Spleen (tissue), 11 donors: Measurements from ENCODE around the gene VPS9D1. TPM values are rescaled to one million over a fixed set of nuclear protein-coding genes. Genes with fewer than 3 reads are reported as not detected.

Experiments used
- DNase-seq: peaks from one replicate; pipeline ENCODE4 v3.0.0-alpha.2; 2020
- H3K27ac ChIP-seq, 8 donors: fragments of 200-600 bp; sonication (generic) in 7 of 8; 1 replicate in 4 of 8; 2 replicates in 4 of 8; pipeline versions ENCODE4 v1.5.0 to v1.8.0; 2016 to 2021; ENCODE audit warnings: inconsistent platforms in 4 of 8, mild to moderate bottlenecking in 4 of 8, moderate library complexity in 1 of 8
- H3K27me3 ChIP-seq, 7 donors: fragments of 200-600 bp; sonication (generic) in 6 of 7; replicated peaks in 1 of 7; 1 replicate in 4 of 7; 2 replicates in 3 of 7; pipeline versions ENCODE4 v1.5.0 to v1.8.0; 2016 to 2021; ENCODE audit warnings: inconsistent platforms in 3 of 7, mild to moderate bottlenecking in 1 of 7
- H3K36me3 ChIP-seq, 6 donors: fragments of 200-600 bp; sonication (generic) in 5 of 6; 1 replicate in 4 of 6; 2 replicates in 2 of 6; pipeline versions ENCODE4 v1.5.0 to v1.8.0; 2016 to 2021; ENCODE audit warnings: inconsistent platforms in 2 of 6
- H3K4me1 ChIP-seq, 6 donors: fragments of 200-600 bp; sonication (generic) in 5 of 6; 1 replicate in 3 of 6; 2 replicates in 3 of 6; pipeline versions ENCODE4 v1.5.0 to v1.8.0; 2016 to 2021; ENCODE audit warnings: inconsistent platforms in 3 of 6
- H3K4me3 ChIP-seq, 8 donors: fragments of 200-600 bp; sonication (generic) in 7 of 8; 1 replicate in 4 of 8; 2 replicates in 4 of 8; pipeline versions ENCODE4 v1.5.0 to v1.8.0; 2016 to 2021; ENCODE audit warnings: inconsistent platforms in 4 of 8, mild to moderate bottlenecking in 4 of 8, moderate library complexity in 2 of 8
- H3K9me3 ChIP-seq, 8 donors: fragments of 200-600 bp; sonication (generic) in 7 of 8; 1 replicate in 4 of 8; 2 replicates in 4 of 8; pipeline versions ENCODE4 v1.5.0 to v1.8.0; 2016 to 2021; ENCODE audit warnings: inconsistent platforms in 4 of 8
- CTCF ChIP-seq, 11 experiments: fragments of 200-600 bp in 7 of 11; fragments of 450-650 bp in 4 of 11; sonication (generic) in 4 of 11; IDR thresholded peaks in 8 of 11; conservative IDR thresholded peaks in 3 of 11; 1 replicate in 7 of 11; 2 replicates in 4 of 11; pipeline versions ENCODE4 v1.4.0 to v1.8.0; 2016 to 2021; ENCODE audit warnings: antibody characterized with exemption in 11 of 11, inconsistent platforms in 4 of 11, mild to moderate bottlenecking in 1 of 11
- POLR2A ChIP-seq, 3 donors: fragments of 450-650 bp; IDR thresholded peaks; one replicate each; pipeline ENCODE4 v1.5.1; 2017; ENCODE audit warnings: antibody characterized with exemption in 3 of 3, mild to moderate bottlenecking in 1 of 3
- POLR2AphosphoS5 ChIP-seq, 3 donors: sonication (generic); formaldehyde crosslinking; IDR thresholded peaks; one replicate each; pipeline ENCODE4 v1.5.1; 2017; ENCODE audit warnings: antibody characterized with exemption in 3 of 3
- WGBS, 5 donors: extraction: QIAGEN DNeasy Blood & Tissue Kit in 3 of 5; methylation state at CpG; one replicate each; pipeline versions ENCODE4 v1.1.5 to v1.1.7; 2013 to 2018; 5-methylcytosine and 5-hydroxymethylcytosine counted together
- intact Hi-C: fragments of 100-400 bp; cut with DNase I; formaldehyde crosslinking; loops from one replicate; pipeline ENCODE4 v1.15.0; 2023; ENCODE audit warnings: low total_unique reads
- polyA plus RNA-seq, 3 donors: library from polyadenylated mRNA; stranded (reverse); fragments of 200-250 nt; gene quantifications; one replicate each; pipeline ENCODE4 v1.2.1, GENCODE V29; 2013
- total RNA-seq, 7 donors: library from RNA; depleted of rRNA in 3 of 7; stranded (reverse); fragments of >200 nt in 3 of 7; fragmentation: NEBNext Ultra II Directional in 4 of 7; extraction: Animal tissue kit (Norgen Biotek cat#: 25700) in 4 of 7; gene quantifications; one replicate each; pipeline versions ENCODE4 v1.1.0 to v1.2.1, GENCODE V29; 2016 to 2021
- donor health status: healthy with polysubstance abuse.
- donor health status: DM: no; HTN: no; CAD: no; lungs with moderate emphysema.
- donor health status: DM: no; HTN: no; CAD: no.
- donor health status: Bipolar disorder and iron deficiency.
- donor health status: healthy.
- donor health status: DM: no; HTN: no; CAD: no.
- donor health status: DM: yes; HTN: yes; CAD: no.

Gene VPS9D1
- total and polyA plus RNA-seq, 10 donors = 6.0 to 37.2 (median 19.3) TPM

DNA sequence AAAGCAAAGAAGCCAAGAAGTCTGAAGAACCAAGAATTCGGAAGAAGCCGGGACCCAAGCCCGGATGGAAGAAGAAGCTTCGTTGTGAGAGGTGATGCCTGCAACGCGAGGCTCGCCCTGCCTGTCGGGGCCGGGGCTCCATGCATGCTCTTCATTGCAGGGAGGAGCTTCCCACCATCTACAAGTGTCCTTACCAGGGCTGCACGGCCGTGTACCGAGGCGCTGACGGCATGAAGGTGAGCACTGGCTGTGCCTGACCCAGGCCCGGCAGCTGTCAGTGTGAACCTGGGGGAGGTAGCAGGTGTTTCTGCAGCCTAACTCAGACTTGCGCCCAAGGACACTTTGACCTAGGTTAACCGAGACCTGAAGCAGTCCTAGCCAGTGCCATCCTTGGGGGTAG is 12.6 kb upstream of the VPS9D1 start:
- peak in 1 of 3 donors; percentile 48 for TF ChIP-seq POLR2AphosphoS5 (IDR thresholded peaks at IDR 0.05)
- no peak for TF ChIP-seq POLR2A (IDR thresholded peaks at IDR 0.05)
- no peak for DNase-seq
- Histone ChIP-seq H3K4me1 (peaks cover 2 to 81% (median 12%) of the 10 kb centered on the region in 6 donors), H3K4me3 (no peak overlapping the region), H3K36me3 (peaks cover 15 to 100% (median 98%) of the 10 kb centered on the region in 6 donors), H3K27ac (no peak overlapping the region), H3K27me3 (no peaks in the 10 kb centered on the region), H3K9me3 (no peaks in the 10 kb centered on the region)
- 76 to 93% (median 91%) methylated on average over 16 to 17 of the region's 17 CpGs for WGBS, 5 donors
- intact Hi-C loops = no loop called here

GRCh38 chr16:89732918-89733242 is 12.2 kb upstream of the VPS9D1 start:
- Histone ChIP-seq H3K4me1 (peaks cover 2 to 79% (median 11%) of the 10 kb centered on the region in 6 donors), H3K27me3 (no peaks in the 10 kb centered on the region), H3K9me3 (no peaks in the 10 kb centered on the region), H3K4me3 (no peak overlapping the region), H3K36me3 (peaks cover 11 to 100% (median 98%) of the 10 kb centered on the region in 6 donors), H3K27ac (no peak overlapping the region)
- intact Hi-C loops = no loop called here
- WGBS, 5 donors = 83 to 95% (median 93%) methylated on average over 9 of the region's 9 CpGs
- DNase-seq = no peak
- TF ChIP-seq POLR2AphosphoS5 (IDR thresholded peaks at IDR 0.05) = no peak
- no peak for TF ChIP-seq CTCF (IDR thresholded peaks at IDR 0.05 in 8 of 11, conservative IDR thresholded peaks at IDR 0.05 in 3 of 11)
- no peak for TF ChIP-seq POLR2A (IDR thresholded peaks at IDR 0.05)

- Histone ChIP-seq H3K36me3 (peaks cover 6 to 100% (median 98%) of the 10 kb centered on the region in 6 donors), H3K4me1 (peaks cover 2 to 79% (median 11%) of the 10 kb centered on the region in 6 donors), H3K27ac (no peak overlapping the region), H3K4me3 (no peak overlapping the region), H3K9me3 (no peaks in the 10 kb centered on the region), H3K27me3 (no peaks in the 10 kb centered on the region)
- intact Hi-C loops = no loop called here
- no peak for DNase-seq
- 85 to 90% (median 90%) methylated on average over 23 to 24 of the region's 24 CpGs for WGBS, 5 donors
- TF ChIP-seq CTCF (IDR thresholded peaks at IDR 0.05 in 8 of 11, conservative IDR thresholded peaks at IDR 0.05 in 3 of 11) (no peak), POLR2A (IDR thresholded peaks at IDR 0.05) (no peak), POLR2AphosphoS5 (IDR thresholded peaks at IDR 0.05) (peak in 2 of 3 donors; percentile 27 to 42)
Observed at GRCh38 chr16:89732142-89732917, 11.6 kb upstream of the VPS9D1 start.

- Histone ChIP-seq H3K36me3 (peaks cover 6 to 100% (median 95%) of the 10 kb centered on the region in 6 donors), H3K4me1 (peaks cover 0 to 79% (median 17%) of the 10 kb centered on the region in 6 donors), H3K4me3 (no peak overlapping the region), H3K27me3 (no peaks in the 10 kb centered on the region), H3K9me3 (no peaks in the 10 kb centered on the region), H3K27ac (no peak overlapping the region)
- intact Hi-C loops = no loop called here
- DNase-seq = no peak
- 77 to 88% (median 85%) methylated on average over 13 to 22 of the region's 22 CpGs for WGBS, 5 donors
- TF ChIP-seq POLR2AphosphoS5 (IDR thresholded peaks at IDR 0.05) (peak in 2 of 3 donors; percentile 23 to 49), CTCF (IDR thresholded peaks at IDR 0.05 in 8 of 11, conservative IDR thresholded peaks at IDR 0.05 in 3 of 11) (no peak)
Observed at GRCh38 chr16:89730610-89731234, 10.0 kb upstream of the VPS9D1 start.
